ENCODE data around the gene GTF3C2.
A peak's percentile ranks its signal among the peaks of the same experiment; 100 is the strongest.

Gene GTF3C2

DNA sequence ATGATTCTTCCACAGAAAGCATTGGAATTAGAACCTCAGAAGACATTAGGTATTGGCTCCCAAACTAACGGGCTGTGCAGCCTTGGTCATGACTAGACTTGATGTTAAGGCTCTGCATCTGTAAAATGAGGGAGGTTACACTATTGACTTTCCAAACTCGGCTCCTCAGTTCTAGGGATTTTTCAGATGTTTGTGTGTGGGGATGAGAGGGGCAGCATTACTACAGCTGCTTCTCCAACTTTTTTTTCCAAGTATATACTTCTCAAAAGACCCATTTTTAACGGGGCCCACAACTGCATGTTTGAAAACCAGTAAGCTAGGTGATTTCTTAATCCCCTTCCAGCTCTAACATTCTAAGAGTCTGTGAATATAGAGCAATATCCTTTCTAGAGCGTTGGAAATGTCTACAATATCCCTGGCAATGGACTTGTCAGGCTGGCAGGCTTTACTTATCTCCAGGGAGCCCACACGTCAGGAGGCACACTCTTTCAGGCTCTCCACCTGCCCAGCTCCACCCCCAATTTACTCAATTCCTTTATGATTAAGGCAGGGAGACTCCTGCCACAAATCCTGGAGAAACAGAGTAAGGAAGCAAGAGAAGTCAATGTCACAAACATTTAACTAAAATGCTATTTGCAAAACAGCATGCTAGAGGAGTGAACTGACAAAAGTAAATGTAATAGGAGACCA is 32.8 kb downstream of the GTF3C2 start:
- Histone ChIP-seq H3K36me3 (ENCODE audit: control insufficient read depth in 2 of 2, insufficient read depth in 1 of 2, low read length in 2 of 2) (peaks cover 13 to 32% of the 10 kb centered on the region in 2 experiments), H3K4me1 (ENCODE audit: control insufficient read depth, insufficient read depth, low read length) (peaks cover 6% of the 10 kb centered on the region; the same call in 1 of the 2 replicates), H3K9me3 (ENCODE audit: control insufficient read depth, insufficient read depth, low read depth, low read length) (no peaks in the 10 kb centered on the region), H3K27ac (ENCODE audit: extremely low read depth, low read depth, low read length) (peak overlapping the region; percentile 82), H3K4me3 (ENCODE audit: low read depth, low read length) (peak overlapping the region; percentile 76)
- ChIA-PET POLR2A (interaction anchor here (0.9 to 1.8 kb wide), 9 partner anchors 8 to 56 kb away, joined by 3 to 7 read pairs (median 4); partner anchors contain the start of genes GTF3C2 and UCN), CTCF (interaction anchor here (0.6 to 2.2 kb wide), 7 partner anchors 18 to 243 kb away, joined by 3 to 7 read pairs (median 3); partner anchors contain the start of genes EIF2B4, SLC30A3 and SNX17)
- no peak for TF ChIP-seq ZNF19 (tag by site-specific recombination; IDR thresholded peaks at IDR 0.05; ENCODE audit: low read depth)
- TF ChIP-seq GLI2 (tag by site-specific recombination; IDR thresholded peaks at IDR 0.05; ENCODE audit: borderline replicate concordance, low read depth): no peak
- TF ChIP-seq OVOL3 (tag by site-specific recombination; IDR thresholded peaks at IDR 0.05): no peak
- TF ChIP-seq ZNF670 (tag by site-specific recombination; IDR thresholded peaks at IDR 0.05; ENCODE audit: low read depth): no peak
- TF ChIP-seq HOXA7 (CRISPR knock-in tag; IDR thresholded peaks at IDR 0.05; ENCODE audit: borderline replicate concordance): no peak
- TF ChIP-seq KLF7 (tag by site-specific recombination; IDR thresholded peaks at IDR 0.05; ENCODE audit: borderline replicate concordance): no peak

DNA sequence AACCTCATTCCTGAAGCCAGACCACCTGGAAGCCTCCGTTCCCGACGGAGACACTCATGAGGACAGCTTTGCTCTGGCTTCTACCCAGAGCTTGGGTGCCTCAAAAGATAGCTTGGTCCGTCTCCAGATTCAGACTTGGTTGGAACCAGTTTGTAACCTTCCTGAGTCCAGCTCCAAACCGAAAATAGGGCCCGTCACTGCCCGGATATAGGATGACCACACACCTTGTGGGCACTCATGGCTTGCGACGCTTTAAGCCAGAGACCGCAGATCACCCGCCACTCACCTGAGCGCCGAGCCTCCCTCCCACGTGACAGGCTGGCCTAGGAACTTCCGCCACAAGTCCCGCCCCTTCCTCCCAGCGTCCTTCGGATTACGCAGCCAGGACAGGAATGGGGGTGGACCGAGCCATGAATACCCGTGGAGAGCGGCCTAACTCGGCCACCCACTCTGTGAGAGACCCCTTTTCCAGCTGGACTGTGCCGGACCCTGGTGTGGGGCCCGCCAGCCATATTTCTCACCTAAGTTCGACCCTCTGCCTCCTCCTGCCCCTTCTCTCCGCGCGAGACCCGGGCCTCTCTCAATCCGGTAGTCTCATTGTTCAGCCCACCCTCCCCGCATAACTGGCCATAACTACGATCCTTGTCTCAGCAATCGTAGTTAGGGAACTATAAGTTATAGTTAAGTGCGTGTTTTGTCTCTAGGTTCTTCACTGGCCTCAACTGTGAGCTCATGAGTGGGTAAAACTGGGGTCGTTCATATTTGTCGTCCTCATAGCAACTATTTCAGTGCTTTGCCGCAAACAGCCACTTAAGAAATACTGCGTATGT is 33.6 kb downstream of the GTF3C2 start, which contains the start of gene MPV17:
MPV17 (minus strand) TSS at position 332 of the 830 bp plus-strand sequence. CDS start 580 bp downstream, outside the sequence.
- no peaks in the 10 kb centered on the region for H3K9me3 ChIP-seq (ENCODE audit: control insufficient read depth, insufficient read depth, low read depth, low read length)
- peak within 1 kb of the TSS; percentile 76 for H3K4me3 ChIP-seq (ENCODE audit: low read depth, low read length)
- CTCF ChIA-PET: interaction anchor here (0.6 to 6.5 kb wide), 9 partner anchors 9 to 242 kb away, joined by 3 to 50 read pairs (median 3); partner anchors contain the start of genes EIF2B4 and SNX17
- peaks cover 6 to 24% of the 10 kb centered on the region in 2 experiments; a peak in 2 of 3 replicates for H3K36me3 ChIP-seq (ENCODE audit: control insufficient read depth in 2 of 2, insufficient read depth in 1 of 2, low read length in 2 of 2)
- H3K27ac ChIP-seq (ENCODE audit: extremely low read depth, low read depth, low read length): peak within 1 kb of the TSS; percentile 82
- peaks cover 6% of the 10 kb centered on the region; the same call in 1 of the 2 replicates for H3K4me1 ChIP-seq (ENCODE audit: control insufficient read depth, insufficient read depth, low read length)
- POLR2A ChIA-PET: interaction anchor here (0.9 to 1.8 kb wide), 15 partner anchors 9 to 260 kb away, joined by 3 to 7 read pairs (median 3); partner anchors contain the start of genes GTF3C2, NRBP1, UCN and ZNF512
- TF ChIP-seq ZSCAN30 (tag by site-specific recombination; IDR thresholded peaks at IDR 0.05): no peak
- no peak for TF ChIP-seq FEZF1 (tag by site-specific recombination; IDR thresholded peaks at IDR 0.05)
- TF ChIP-seq ZNF37A (tag by site-specific recombination; IDR thresholded peaks at IDR 0.05): no peak
- TF ChIP-seq, protein P1, sequence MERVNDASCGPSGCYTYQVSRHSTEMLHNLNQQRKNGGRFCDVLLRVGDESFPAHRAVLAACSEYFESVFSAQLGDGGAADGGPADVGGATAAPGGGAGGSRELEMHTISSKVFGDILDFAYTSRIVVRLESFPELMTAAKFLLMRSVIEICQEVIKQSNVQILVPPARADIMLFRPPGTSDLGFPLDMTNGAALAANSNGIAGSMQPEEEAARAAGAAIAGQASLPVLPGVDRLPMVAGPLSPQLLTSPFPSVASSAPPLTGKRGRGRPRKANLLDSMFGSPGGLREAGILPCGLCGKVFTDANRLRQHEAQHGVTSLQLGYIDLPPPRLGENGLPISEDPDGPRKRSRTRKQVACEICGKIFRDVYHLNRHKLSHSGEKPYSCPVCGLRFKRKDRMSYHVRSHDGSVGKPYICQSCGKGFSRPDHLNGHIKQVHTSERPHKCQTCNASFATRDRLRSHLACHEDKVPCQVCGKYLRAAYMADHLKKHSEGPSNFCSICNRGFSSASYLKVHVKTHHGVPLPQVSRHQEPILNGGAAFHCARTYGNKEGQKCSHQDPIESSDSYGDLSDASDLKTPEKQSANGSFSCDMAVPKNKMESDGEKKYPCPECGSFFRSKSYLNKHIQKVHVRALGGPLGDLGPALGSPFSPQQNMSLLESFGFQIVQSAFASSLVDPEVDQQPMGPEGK (tag by site-specific recombination; IDR thresholded peaks at IDR 0.05): 0 out of 2 replicates have a peak, but pooled peaks have one; percentile 39
- peak; percentile 72 for TF ChIP-seq ZNF600 (tag by site-specific recombination; IDR thresholded peaks at IDR 0.05)
- TF ChIP-seq SP2 (tag by site-specific recombination; IDR thresholded peaks at IDR 0.05): peak; percentile 79
- TF ChIP-seq, protein P2, sequence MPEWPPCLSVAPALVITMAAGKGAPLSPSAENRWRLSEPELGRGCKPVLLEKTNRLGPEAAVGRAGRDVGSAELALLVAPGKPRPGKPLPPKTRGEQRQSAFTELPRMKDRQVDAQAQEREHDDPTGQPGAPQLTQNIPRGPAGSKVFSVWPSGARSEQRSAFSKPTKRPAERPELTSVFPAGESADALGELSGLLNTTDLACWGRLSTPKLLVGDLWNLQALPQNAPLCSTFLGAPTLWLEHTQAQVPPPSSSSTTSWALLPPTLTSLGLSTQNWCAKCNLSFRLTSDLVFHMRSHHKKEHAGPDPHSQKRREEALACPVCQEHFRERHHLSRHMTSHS (tag by site-specific recombination; IDR thresholded peaks at IDR 0.05): no peak
- TF ChIP-seq, protein P3, sequence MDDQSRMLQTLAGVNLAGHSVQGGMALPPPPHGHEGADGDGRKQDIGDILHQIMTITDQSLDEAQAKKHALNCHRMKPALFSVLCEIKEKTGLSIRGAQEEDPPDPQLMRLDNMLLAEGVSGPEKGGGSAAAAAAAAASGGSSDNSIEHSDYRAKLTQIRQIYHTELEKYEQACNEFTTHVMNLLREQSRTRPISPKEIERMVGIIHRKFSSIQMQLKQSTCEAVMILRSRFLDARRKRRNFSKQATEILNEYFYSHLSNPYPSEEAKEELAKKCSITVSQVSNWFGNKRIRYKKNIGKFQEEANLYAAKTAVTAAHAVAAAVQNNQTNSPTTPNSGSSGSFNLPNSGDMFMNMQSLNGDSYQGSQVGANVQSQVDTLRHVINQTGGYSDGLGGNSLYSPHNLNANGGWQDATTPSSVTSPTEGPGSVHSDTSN (CRISPR knock-in tag; IDR thresholded peaks at IDR 0.05): 0 out of 2 replicates have a peak, but pooled peaks have one; percentile 23
- TF ChIP-seq SP3 (tag by site-specific recombination; IDR thresholded peaks at IDR 0.05): peak; percentile 69
- 0 out of 2 replicates have a peak, but pooled peaks have one; percentile 18 for TF ChIP-seq YY2 (tag by site-specific recombination; IDR thresholded peaks at IDR 0.05)
- peak; percentile 26; the same call in 1 of the 2 replicates for TF ChIP-seq ZBTB20 (tag by site-specific recombination; IDR thresholded peaks at IDR 0.05)
- TF ChIP-seq, protein P4, sequence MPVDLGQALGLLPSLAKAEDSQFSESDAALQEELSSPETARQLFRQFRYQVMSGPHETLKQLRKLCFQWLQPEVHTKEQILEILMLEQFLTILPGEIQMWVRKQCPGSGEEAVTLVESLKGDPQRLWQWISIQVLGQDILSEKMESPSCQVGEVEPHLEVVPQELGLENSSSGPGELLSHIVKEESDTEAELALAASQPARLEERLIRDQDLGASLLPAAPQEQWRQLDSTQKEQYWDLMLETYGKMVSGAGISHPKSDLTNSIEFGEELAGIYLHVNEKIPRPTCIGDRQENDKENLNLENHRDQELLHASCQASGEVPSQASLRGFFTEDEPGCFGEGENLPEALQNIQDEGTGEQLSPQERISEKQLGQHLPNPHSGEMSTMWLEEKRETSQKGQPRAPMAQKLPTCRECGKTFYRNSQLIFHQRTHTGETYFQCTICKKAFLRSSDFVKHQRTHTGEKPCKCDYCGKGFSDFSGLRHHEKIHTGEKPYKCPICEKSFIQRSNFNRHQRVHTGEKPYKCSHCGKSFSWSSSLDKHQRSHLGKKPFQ (tag by site-specific recombination; IDR thresholded peaks at IDR 0.05): no peak
- TF ChIP-seq GLI4 (tag by site-specific recombination; IDR thresholded peaks at IDR 0.05): no peak
- peak; percentile 58; the same call in 1 of the 2 replicates for TF ChIP-seq ZNF76 (tag by site-specific recombination; IDR thresholded peaks at IDR 0.05; ENCODE audit: borderline replicate concordance, low read depth)
- TF ChIP-seq ZNF341 (tag by site-specific recombination; IDR thresholded peaks at IDR 0.05; ENCODE audit: low read depth): peak; percentile 51; the same call in 1 of the 2 replicates
- TF ChIP-seq, protein P5, sequence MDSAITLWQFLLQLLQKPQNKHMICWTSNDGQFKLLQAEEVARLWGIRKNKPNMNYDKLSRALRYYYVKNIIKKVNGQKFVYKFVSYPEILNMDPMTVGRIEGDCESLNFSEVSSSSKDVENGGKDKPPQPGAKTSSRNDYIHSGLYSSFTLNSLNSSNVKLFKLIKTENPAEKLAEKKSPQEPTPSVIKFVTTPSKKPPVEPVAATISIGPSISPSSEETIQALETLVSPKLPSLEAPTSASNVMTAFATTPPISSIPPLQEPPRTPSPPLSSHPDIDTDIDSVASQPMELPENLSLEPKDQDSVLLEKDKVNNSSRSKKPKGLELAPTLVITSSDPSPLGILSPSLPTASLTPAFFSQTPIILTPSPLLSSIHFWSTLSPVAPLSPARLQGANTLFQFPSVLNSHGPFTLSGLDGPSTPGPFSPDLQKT (IDR thresholded peaks at IDR 0.05; ENCODE audit: borderline replicate concordance, low read depth, low read length): no peak
- TF ChIP-seq SP7 (tag by site-specific recombination; IDR thresholded peaks at IDR 0.05): peak; percentile 17; the same call in 1 of the 2 replicates
- TF ChIP-seq ZFHX2 (tag by site-specific recombination; conservative IDR thresholded peaks at IDR 0.05): peak; percentile 50
- TF ChIP-seq ZEB2 (tag by site-specific recombination; IDR thresholded peaks at IDR 0.05): 0 out of 2 replicates have a peak, but pooled peaks have one; percentile 30
